KBM-7 (cell line): ENCODE results near the gene ASB15.
"Not testable (repeated sequence)": the region's sequence is repeated elsewhere in the genome, so short reads cannot be mapped to it uniquely, and the experiment has no call there.

Experiments used
- DNase-seq: peaks from one replicate; pipeline ENCODE4 v3.0.0-alpha.2; 2015
- in situ Hi-C: fragments of 300-500 bp; cut with MboI; formaldehyde crosslinking; loops from 2 replicates; pipeline ENCODE4 v1.14.3; 2020; ENCODE audit warnings: low sequenced_read_pairs, low pct_unique_long_range_greater_than_20kb, mixed read lengths

ASB15 gene

DNA sequence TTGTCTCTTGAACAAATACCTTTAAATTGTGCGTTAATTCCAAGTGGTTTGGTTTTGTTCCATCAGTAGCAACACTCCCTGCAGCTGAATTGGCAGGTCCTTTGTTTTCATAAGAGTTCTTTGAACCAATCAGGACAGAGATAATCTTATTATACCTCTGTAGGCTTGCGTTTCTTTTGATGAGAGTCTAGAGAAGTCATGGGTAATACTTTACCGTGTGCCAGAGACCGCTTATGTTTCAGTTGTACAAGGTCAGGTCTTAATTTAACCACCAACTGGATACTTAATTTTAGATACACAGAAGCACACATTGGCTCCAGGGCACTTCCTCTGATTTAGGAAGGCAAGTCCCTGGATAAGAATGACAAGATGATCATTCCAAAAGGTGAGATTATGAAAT is at the start of gene ASB15:
Gene ASB15, plus strand, starts transcription at position 292 of the 400 bp plus-strand sequence. CDS start 12,682 bp downstream, outside the sequence.
- in situ Hi-C loops: no loop called here
- no peak for DNase-seq

DNA sequence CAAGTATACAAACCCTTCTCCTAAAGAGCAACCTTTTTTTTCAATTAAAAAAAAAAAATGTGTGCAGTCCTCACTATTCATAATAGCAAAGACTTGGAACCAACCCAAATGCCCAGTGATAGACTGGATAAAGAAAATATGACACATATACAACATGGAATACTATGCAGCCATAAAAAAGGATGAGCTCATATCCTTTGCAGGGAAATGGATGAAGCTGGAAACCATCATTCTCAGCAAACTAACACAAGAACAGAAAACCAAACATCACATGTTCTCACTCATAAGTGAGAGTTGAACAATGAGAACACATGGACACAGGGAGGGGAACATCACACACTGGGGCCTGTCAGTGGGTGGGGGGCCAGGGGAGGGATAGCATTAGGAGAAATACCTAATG is 49.5 kb upstream of the ASB15 start:
- in situ Hi-C loops, DNase-seq: not testable (repeated sequence)

DNA sequence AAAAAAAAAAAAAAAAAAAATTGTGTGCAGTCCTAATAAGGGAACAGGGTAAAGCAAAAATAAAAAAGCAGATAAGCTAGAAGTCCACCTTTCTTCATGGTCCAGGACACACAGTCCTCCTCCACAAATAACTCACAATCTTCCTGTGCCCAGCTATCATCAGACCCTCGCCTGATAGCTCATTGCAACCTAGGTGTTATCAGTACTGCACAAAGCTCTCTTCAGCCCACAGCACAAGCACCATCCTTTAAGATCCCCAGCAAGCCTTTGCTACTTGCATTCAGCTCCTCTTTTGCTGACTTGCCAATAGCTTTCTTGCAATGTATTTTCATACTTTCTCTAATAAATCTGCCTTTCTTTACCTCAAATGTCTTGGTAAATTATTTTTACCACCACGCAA is 49.0 kb upstream of the ASB15 start:
- in situ Hi-C loops: no loop called here
- DNase-seq: no peak

DNA sequence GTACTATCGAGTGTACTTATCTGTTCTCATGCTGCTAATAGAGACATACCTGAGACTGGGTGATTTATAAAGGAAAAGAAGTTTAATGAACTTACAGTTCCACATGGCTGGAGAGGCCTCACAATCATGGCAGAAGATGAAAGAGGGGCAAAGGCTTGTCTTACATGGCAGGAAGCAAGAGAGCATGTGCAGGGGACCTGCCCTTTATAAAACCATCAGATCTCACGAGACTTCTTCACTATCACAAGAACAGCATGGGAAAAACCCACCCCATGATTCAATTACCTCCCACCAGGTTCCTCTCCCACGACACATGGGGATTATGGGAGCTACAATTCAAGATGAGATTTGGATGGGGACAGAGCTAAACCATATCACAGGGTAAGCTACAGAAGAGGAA is 48.5 kb upstream of the ASB15 start:
- DNase-seq: no peak
- in situ Hi-C loops: no loop called here

DNA sequence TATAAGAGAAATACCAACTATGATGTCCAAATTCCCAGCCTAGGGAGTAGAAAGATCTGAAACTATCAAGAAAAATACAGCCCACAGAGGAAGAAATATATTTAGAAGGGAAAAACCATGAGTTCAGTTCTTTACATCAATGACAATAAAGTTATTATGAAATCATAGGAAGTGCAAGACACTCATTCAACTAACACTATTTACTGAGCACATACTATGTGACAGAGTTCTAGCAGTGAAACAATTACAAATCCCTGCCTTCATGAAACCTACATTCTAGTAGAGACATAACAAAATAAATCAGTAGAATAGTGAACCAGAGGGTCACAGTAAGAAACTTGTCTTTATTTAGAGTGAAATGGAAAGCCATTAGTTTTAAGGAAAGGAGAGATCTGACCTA is 46.1 kb upstream of the ASB15 start:
- no peak for DNase-seq
- in situ Hi-C loops: no loop called here

DNA sequence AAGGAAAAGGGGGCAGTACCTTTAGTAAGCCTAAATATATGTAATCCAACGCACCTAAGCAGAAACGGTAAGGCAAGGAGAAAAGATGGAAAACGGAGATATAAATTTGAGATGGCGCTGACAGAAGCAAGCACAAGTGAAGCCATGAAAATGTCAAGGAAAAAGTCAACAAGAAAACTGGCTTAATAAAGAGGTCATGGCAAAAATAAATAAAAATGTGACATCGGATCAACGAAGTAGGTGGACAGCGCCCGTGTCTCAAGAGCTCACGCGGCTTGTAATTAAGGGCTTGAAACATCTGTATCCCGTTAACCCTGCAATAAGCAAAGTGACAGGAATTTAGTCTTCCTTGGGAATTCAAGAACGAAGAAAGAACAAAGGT is 44.6 kb upstream of the ASB15 start:
- in situ Hi-C loops: no loop called here
- no peak for DNase-seq

DNA sequence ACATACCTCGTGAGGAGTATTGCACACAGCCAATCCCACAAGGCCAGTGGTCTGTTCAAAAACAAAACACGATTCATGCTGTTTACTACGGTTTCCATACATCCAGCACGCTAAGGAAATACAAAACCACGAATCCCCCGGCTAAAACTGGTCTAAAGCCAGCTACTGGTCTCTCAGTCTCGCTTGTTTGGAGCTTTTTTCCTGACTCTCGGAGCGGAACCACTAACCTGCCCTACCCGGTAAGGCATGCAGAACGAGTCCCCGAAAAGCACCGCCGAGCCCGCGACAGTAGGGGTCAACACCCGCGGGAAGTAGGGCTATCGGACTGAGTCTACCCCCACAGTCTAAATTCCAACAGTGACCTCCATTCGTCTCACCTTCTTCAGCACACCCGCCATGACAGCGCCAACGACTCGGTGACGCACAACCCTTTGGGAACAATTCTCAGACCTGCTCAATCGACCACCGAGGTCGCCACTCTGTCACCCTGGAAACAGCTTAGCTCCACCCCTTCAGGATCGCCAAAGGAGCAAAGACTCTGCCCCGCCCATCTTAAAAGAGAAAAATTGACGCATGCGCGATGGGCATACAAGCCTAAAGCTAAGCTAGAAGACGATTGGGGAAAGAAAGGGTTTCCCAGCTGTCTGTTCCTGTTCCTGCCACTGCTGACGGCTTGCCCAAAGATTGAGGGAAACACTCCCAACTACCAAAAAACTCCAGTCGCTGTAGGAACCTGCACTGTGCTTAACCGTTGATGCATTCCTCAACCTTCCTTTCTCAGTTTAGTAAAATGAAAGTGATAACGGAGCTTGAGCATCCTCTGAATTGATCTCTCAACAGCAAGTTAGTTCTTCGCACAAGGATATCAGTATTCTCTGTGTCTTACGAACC is 44.0 kb upstream of the ASB15 start, which contains the start of gene NDUFA5:
Gene NDUFA5, minus strand, starts transcription at position 421 of the 891 bp plus-strand sequence. Its CDS starts 23 bp downstream, at position 398.
- DNase-seq: peak; percentile 97
- in situ Hi-C loops: no loop called here

DNA sequence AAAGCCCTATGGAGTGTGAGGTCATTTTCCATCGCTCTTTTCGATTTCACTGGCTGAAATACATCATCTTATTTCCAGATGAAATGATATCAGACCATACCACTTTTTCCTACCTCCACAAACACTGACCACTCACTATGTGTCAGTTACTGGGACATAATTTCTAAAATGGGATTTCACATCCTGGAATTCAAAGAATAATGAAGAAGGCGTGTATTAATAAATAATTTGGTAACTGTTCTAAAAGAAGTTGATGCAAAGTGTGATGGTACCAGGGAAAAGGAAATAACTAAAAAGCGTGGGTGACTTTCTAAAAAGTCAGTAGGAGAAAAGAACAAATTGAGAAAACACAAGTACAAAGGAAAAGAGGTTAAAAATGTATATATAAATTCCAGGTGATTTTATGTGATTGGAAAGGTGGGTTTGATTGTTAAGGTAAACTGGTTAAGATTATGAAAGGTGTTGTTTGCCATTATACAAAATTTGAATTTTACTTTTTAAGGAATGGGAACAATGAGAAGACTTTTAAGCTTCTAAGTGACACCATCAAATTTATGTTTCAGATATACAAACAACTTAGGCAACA is 43.2 kb upstream of the ASB15 start:
- DNase-seq: no peak
- in situ Hi-C loops: no loop called here

DNA sequence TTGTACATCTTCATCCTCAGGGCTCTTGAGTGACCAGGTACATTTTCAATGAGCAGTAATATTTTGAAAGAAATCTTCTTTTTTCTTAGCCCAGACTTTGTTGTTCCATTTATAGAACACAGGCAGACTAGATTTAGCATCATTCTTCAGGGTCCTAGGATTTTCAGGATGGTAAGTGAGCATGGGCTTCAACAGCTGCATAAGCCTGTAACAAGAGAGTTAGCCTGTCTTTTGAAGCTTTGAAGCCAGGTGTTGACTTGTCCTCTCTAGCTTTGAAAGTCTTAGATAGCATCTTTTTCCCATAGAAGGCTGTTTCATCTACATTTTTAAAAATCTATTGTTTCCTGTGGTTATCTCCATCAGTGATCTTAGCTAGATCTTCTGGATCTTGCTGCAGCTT is 39.5 kb upstream of the ASB15 start:
- in situ Hi-C loops: no loop called here
- no peak for DNase-seq

DNA sequence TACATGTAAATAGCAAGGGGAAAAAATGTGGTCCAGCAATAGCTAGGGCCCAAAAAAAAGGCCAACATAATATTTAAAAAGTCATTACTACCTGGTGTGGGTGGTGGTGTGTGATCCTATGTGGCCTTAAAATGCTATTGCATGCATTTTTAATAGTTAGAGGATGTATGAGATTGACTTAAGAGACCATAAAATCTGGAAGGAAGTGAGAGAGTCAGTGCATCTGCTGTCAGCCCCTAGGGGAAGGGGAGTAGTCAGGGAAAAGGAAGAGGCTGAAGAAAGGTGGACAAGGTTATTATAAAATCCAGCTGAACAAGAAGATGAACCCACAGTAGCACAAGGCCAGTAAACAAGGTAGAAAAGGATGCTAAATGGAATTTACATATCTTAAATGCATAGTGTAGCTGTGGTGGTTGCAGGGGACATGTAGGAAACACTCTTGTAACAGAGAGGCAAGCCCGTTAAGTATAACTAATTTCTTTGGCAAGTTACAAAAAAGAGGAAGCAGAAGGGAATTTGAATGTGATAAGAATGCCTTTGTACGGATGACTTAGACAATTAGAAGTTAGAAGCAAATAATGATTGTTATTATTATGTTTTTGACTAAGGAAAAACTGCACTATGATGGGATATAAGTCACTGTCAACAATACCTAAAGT is 32.1 kb upstream of the ASB15 start:
- in situ Hi-C loops: no loop called here
- DNase-seq: peak; percentile 39

DNA sequence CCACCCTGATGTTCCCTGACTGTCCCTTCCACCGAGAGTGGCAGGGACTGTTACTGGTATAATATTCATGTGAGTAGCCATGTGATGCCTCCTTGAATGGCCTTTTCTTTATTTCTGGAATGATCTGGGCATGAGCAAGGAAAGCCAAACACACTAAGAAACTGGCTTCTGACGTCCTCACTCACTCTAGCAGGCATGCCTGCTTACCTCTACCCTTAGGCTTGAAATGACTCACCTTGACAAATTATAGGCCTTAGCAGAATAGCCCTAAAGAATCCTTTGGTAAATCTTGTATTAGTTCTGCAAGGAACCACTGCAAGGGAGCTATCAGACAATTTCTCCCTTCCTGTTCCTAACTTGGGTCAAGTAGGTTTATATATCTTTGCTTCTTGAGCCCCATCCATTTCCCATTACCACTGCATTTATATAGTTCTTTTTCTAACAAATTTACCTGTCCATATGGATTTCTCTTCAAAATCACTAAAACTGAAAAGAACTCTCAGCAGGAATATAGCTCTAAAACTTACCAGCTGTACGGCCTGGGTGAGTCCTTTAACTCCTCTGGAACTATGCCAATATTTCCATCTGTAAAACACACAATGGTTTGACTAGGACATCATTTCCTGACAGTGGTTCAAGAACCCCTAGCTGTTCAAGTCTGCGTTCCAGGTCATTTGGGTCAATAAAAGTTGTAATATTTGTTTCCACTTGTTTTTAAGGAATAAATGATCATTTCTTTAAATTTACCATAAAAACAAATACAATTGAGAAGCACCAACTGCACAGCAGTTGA is 31.0 kb upstream of the ASB15 start:
- DNase-seq: no peak
- in situ Hi-C loops: no loop called here

DNA sequence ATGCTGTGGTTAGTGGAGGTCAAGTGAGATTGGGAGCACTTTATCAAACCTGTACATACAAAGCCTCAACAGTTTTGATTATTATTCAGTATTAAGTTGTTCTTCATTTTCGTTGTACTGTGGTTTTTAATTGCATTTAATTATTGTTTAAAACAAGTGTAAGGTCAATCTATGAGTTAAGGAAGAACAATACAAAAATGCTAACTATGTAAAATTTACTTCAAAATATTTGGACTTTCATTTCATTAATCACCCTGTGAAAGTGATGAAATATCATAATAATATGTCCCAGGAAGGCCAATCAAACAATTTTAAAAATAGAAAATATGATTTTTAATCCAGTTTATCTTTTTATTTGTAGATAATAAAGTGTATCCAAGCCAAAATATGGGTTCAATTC is 30.4 kb upstream of the ASB15 start:
- DNase-seq: no peak
- in situ Hi-C loops: no loop called here

DNA sequence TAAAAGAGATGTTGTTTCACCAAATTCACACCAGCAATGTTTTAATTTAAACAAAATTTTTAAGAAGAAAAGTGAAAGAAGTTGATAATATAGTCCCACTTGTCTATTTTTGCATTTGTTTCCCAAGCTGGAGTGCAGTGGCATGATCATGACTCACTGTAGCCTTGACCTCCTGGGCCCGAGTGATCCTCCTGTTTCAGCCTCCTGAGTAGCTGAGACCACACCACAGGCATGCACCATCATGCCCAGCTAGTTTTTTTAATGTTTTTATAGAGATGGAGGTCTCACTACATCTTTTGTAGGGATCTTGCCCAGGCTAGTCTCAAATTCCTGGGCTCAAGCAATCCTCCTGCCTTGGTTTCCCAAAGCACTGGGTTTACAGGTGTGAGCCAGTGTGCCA is 29.9 kb upstream of the ASB15 start:
- in situ Hi-C loops: no loop called here
- DNase-seq: no peak

DNA sequence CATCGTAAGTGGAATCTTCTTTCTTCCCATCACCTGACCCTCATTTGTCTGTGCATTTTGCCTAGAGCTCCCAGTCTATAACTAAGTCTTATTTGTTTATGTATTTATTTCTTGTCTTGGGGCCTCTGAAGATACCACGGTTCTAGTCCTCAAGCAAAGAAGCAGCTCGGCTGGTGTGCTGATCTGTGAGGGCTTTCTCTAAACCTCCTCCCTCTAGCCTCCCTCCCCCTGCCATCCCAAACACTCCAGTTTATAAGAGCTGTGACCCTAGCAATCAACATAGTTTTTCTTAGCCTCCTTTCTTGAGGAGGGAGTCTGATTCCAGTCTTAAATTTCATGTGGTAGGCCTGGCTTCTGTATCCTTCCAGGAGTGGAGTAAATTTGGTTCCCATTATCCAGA is 28.3 kb upstream of the ASB15 start:
- in situ Hi-C loops: no loop called here
- DNase-seq: no peak

DNA sequence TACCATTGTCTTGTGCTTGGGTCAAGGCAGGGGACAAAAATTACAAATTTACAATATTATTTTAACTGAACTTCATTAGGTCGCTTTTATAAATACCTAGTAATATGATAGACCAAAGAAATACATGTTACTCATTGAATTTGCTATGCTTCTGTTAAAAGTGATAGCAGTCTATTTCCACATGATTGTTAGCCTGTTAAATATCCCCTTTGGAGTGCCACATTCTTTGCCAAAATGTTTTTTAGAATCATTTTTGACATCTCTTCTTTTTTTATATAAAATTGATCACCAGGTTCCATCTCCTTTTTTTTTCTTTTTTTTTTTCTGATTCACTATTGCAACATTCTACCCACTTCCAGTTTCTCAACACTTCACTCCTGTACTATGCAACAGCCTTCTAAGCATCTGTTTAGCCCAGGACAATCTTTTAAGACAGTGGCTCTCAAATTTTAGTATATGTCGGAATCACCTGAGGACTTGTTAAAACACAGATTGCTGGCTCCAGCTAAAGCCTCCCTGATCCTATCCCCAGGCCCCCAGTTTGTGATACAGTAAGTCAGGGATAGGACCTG is 27.6 kb upstream of the ASB15 start:
- no peak for DNase-seq
- in situ Hi-C loops: no loop called here

DNA sequence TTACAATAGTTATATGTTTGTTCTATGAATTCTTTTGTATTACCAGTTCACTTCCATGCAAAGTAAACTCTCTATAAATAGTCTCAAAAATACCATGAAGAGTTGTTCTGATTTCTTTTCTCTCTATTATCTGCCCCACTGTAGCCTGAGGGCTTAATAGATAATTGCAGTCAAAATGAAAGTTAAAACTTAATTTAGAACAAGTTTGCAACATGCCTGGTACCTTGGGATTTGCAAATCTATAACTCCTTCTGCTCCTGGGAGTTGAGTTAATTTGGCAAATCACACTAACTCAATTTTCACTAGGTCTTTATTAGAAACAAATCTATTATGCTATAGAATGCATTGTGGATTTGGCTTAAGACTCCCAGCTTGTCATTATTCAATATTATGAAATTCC is 22.2 kb upstream of the ASB15 start:
- no peak for DNase-seq
- in situ Hi-C loops: no loop called here

DNA sequence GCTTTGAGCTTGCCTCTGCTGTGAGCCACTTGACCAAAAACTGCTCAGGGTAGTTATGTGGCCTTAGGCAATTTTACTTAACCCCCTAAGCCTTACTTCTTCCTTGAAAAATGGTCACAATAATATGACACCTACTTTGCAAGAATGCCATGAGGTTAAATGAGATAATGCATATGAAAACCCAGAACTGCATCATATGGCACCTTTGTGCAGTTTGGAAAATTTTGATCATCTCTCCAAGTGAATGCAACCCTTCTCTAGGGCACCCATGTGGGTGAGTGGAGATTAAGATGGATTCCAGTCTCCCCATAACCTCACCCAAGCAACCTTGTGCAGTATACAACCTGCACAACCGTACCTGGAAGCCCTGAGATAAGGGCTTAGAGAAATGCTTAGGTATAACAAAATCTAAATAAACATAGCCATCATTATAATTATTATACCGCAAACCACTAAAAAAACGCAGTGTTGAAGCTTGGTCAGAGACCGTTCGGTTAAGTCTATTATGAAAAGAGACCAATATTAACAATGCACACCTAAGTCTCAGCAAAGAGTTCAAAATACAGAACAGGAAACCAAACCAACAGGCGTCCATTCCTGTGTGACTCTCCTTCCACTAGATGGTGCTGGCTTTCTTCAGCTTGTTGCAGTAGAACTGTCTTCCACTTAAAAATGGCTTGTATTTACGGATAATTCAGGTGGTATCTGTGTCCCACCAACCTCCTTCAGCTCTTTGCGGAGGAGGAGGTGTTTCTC is 21.0 kb upstream of the ASB15 start:
- peak; percentile 33 for DNase-seq
- in situ Hi-C loops: no loop called here

DNA sequence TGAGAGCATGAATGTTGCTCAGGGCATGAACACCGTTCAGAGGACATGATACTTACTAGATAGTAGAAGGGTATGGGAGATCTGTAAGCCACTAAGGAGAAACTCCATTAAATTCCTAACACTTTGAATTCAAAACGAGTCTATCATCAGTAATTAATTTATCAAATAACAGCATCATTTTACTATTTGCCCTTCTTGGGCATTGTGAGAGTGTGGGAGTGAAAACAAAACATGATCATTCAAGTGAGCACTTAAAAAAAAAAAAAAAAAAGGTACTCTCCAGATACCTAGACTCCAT is 20.5 kb upstream of the ASB15 start:
- DNase-seq: no peak
- in situ Hi-C loops: no loop called here

DNA sequence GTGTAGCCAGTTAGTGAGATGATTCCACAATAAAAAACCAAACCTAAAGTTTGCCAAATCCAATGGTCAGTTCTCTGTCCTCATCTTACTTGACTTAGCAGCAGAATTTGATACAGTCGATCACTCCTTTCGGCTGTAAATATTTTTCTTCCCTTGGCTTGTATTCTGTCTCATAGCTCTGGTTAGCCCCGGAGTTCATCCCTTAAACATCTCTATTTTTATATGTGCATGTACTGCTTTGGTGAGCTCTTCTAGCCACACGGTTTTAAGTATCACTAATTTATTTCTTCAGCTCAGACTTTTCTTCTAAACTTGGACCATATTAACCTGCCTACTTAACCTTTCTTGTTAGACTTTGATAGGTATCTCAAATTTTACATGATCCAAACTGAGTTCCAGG is 17.8 kb upstream of the ASB15 start:
- in situ Hi-C loops: no loop called here
- DNase-seq: no peak
